Trophoblast cell (in vitro differentiated cells and primary cell): Measurements from ENCODE around the gene FXYD3.

Experiments used
- DNase-seq, 2 donors: peaks; one replicate each; pipeline ENCODE4 v3.0.0-alpha.2; 2016
- H2AFZ ChIP-seq: 2 replicates; pipeline ENCODE4 v1.6.1; 2013; ENCODE audit warnings: low read length, moderate library complexity, mild to moderate bottlenecking; ENCODE audit not compliant: insufficient read depth, poor library complexity
- H2AK5ac ChIP-seq: 2 replicates; pipeline ENCODE4 v1.6.1; 2013; ENCODE audit warnings: mild to moderate bottlenecking, low read length
- H2BK120ac ChIP-seq: 2 replicates; pipeline ENCODE4 v1.6.1; 2013; ENCODE audit warnings: low read length, mild to moderate bottlenecking, moderate library complexity; ENCODE audit not compliant: insufficient read depth, poor library complexity
- H2BK12ac ChIP-seq: 2 replicates; pipeline ENCODE4 v1.6.1; 2013; ENCODE audit warnings: mild to moderate bottlenecking, low read length, moderate library complexity
- H2BK5ac ChIP-seq: 2 replicates; pipeline ENCODE4 v1.6.1; 2013; ENCODE audit warnings: low read length, low read depth, moderate library complexity, mild to moderate bottlenecking; ENCODE audit not compliant: poor library complexity
- H3K14ac ChIP-seq: 2 replicates; pipeline ENCODE4 v1.6.1; 2013; ENCODE audit warnings: mild to moderate bottlenecking, low read length
- H3K18ac ChIP-seq: 2 replicates; pipeline ENCODE4 v1.6.1; 2013; ENCODE audit warnings: mild to moderate bottlenecking, low read length
- H3K23ac ChIP-seq: 2 replicates; pipeline ENCODE4 v1.6.1; 2013; ENCODE audit warnings: low read length
- H3K27ac ChIP-seq: 2 replicates; pipeline ENCODE4 v1.5.1; 2013; ENCODE audit warnings: low read depth, mild to moderate bottlenecking, inconsistent platforms, low read length, moderate library complexity
- H3K27me3 ChIP-seq: 2 replicates; pipeline ENCODE4 v1.6.1; 2013; ENCODE audit warnings: inconsistent platforms, mild to moderate bottlenecking, low read length, moderate library complexity; ENCODE audit not compliant: insufficient read depth
- H3K36me3 ChIP-seq, 2 experiments: 1 replicate in 1 of 2; 2 replicates in 1 of 2; pipeline ENCODE4 v1.6.1; 2013; ENCODE audit warnings: low read length in 2 of 2, mild to moderate bottlenecking in 2 of 2, moderate library complexity in 1 of 2; ENCODE audit not compliant: insufficient read depth in 2 of 2, control insufficient read depth in 1 of 2
- H3K4ac ChIP-seq: 2 replicates; pipeline ENCODE4 v1.6.1; 2013; ENCODE audit warnings: low read depth, mild to moderate bottlenecking, low read length, moderate library complexity
- H3K4me1 ChIP-seq, 2 experiments: 1 replicate in 1 of 2; 2 replicates in 1 of 2; pipeline ENCODE4 v1.6.1; 2013; ENCODE audit warnings: low read length in 2 of 2, mild to moderate bottlenecking in 2 of 2, moderate library complexity in 1 of 2; ENCODE audit not compliant: insufficient read depth in 2 of 2, control insufficient read depth in 1 of 2
- H3K4me2 ChIP-seq: 2 replicates; pipeline ENCODE4 v1.6.1; 2013; ENCODE audit warnings: inconsistent platforms, mild to moderate bottlenecking, low read length, moderate library complexity
- H3K4me3 ChIP-seq: 2 replicates; pipeline ENCODE4 v1.5.1; 2013; ENCODE audit warnings: mild to moderate bottlenecking, low read depth, low read length, inconsistent platforms
- H3K79me1 ChIP-seq: one replicate; pipeline ENCODE4 v1.6.1; 2013; ENCODE audit warnings: low read length
- H3K79me2 ChIP-seq: 2 replicates; pipeline ENCODE4 v1.6.1; 2013; ENCODE audit warnings: low read length, mild to moderate bottlenecking; ENCODE audit not compliant: control insufficient read depth, insufficient read depth, poor library complexity
- H3K9ac ChIP-seq: 2 replicates; pipeline ENCODE4 v1.6.1; 2013; ENCODE audit warnings: mild to moderate bottlenecking, low read length
- H3K9me3 ChIP-seq: 2 replicates; pipeline ENCODE4 v1.6.1; 2013; ENCODE audit warnings: low read depth, mild to moderate bottlenecking, control low read depth, inconsistent platforms, low read length; ENCODE audit not compliant: insufficient read depth
- H4K12ac ChIP-seq: 2 replicates; pipeline ENCODE4 v1.6.1; 2013; ENCODE audit warnings: low read depth, mild to moderate bottlenecking, low read length, moderate library complexity
- H4K8ac ChIP-seq: 2 replicates; pipeline ENCODE4 v1.6.1; 2013; ENCODE audit warnings: low read depth, mild to moderate bottlenecking, low read length, moderate library complexity
- H4K91ac ChIP-seq: one replicate; pipeline ENCODE4 v1.6.1; 2013; ENCODE audit warnings: low read depth, mild to moderate bottlenecking, low read length, moderate library complexity
- WGBS: extraction: QIAGEN DNeasy Blood & Tissue Kit; methylation state at CpG from one replicate; pipeline ENCODE4 v1.1.7; 2013; ENCODE audit warnings: missing lambda C conversion rate; ENCODE audit not compliant: insufficient read length, insufficient coverage; ENCODE audit errors: extremely low coverage; 5-methylcytosine and 5-hydroxymethylcytosine counted together

FXYD3 gene

DNA sequence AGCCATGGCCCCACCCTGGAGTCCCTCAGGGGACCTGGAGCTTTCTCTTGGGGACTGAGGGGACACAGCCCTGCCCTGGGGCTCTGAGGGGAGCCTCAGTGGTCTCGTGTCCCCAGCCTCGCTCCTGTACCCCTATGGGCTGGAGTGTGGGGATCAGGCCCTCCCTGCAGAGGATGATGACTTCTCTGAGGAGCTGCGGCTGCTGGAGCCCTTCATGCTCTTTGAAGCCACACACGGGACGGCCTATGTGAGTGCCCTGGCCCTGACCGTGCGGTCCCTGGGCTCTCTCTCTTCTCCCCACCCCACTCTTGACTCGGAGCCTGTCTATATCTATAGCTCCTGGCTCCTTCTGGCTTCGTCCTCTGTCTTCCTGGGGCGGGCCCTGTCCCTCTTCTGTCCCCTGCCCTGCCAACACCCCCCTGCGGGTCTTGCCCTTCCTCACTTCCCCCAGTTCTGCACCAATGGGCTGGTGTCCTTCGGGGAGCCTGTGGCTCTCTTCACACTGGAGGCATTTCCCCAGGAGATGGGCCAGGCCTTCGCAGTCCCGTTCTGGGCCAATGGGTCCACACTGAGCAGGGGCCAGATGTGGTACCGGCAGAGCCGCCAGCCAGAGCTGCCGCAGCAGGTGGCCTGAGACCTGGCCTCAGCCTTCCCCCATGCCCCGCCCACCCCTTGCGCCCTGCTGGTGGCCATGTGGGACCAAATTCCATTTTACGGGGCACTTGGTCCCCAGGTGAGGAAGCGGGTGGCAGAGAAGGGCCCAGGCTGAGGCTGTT is 41.0 kb upstream of the FXYD3 start:
- H3K4me3 ChIP-seq, result no peak overlapping the region
- no peak overlapping the region for H3K9ac ChIP-seq
- H3K9me3 ChIP-seq, result peaks cover 10% of the 10 kb centered on the region
- no peak overlapping the region for H2BK12ac ChIP-seq
- no peaks in the 10 kb centered on the region for H3K79me1 ChIP-seq
- H3K23ac ChIP-seq, result no peak overlapping the region
- H3K27me3 ChIP-seq, result no peaks in the 10 kb centered on the region
- H4K8ac ChIP-seq, result no peak overlapping the region
- no peak for DNase-seq
- no peak overlapping the region for H3K14ac ChIP-seq
- no peak overlapping the region for H2AK5ac ChIP-seq
- no peak overlapping the region for H3K27ac ChIP-seq
- no peak overlapping the region for H3K4ac ChIP-seq
- WGBS, result no CpG with 5 or more reads among the region's 21 CpGs
- H3K4me2 ChIP-seq, result no peak overlapping the region
- H2AFZ ChIP-seq, result no peak overlapping the region
- H2BK5ac ChIP-seq, result no peak overlapping the region
- no peak overlapping the region for H4K12ac ChIP-seq
- H3K4me1 ChIP-seq, result no peaks in the 10 kb centered on the region
- H3K18ac ChIP-seq, result no peak overlapping the region
- H2BK120ac ChIP-seq, result no peak overlapping the region
- H3K79me2 ChIP-seq, result no peaks in the 10 kb centered on the region
- no peaks in the 10 kb centered on the region for H3K36me3 ChIP-seq
- no peak overlapping the region for H4K91ac ChIP-seq

DNA sequence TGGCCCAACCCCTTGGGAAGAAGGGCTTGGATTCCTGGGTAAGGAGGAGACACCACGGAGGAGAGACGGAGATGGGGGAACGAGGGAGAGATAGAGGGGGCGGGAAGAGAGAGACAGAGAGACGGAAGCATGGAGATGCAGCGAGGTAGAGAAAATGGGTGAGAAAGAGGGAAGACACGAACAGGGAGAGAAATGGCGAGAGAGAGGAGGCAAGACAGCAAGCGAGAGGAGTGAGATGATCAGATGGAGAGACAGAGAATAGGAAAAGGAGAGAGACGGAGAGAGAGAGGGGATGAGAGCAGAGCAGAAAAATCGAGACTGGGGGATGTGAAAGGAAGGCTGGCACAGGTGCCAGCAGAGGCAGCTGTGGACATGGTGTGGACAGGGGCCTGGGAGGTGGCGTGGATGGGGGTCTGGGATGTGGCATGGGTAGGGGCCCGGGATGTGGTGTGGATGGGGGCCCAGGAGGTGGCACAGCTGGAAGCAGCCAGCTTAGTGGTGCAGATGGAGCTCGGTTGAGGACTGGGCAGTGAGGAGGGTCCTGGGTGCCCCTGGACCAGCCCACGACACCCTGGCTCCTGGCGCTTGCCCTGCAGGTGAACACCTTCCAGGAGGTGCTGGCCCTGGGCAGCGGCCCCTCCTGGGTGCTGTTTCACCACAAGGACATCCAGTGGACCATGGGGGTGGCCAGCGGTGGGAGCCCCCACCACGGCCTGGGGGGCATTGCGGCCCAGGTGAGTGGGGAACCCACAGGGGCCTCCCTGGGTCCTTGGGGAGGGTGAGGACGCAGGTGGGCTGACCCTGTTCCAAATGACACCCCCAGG is 40.2 kb upstream of the FXYD3 start:
- H3K9ac ChIP-seq, result no peak overlapping the region
- H3K23ac ChIP-seq, result no peak overlapping the region
- H2BK12ac ChIP-seq, result no peak overlapping the region
- H3K4me2 ChIP-seq, result no peak overlapping the region
- H3K4ac ChIP-seq, result no peak overlapping the region
- no peak overlapping the region for H3K4me3 ChIP-seq
- no peak overlapping the region for H4K8ac ChIP-seq
- no peak overlapping the region for H3K18ac ChIP-seq
- no peaks in the 10 kb centered on the region for H3K4me1 ChIP-seq
- no peak overlapping the region for H4K91ac ChIP-seq
- no peaks in the 10 kb centered on the region for H3K79me1 ChIP-seq
- no peaks in the 10 kb centered on the region for H3K27me3 ChIP-seq
- no peak overlapping the region for H2AFZ ChIP-seq
- no peaks in the 10 kb centered on the region for H3K36me3 ChIP-seq
- DNase-seq, result no peak
- H3K14ac ChIP-seq, result no peak overlapping the region
- no peak overlapping the region for H2AK5ac ChIP-seq
- no peak overlapping the region for H3K27ac ChIP-seq
- no peaks in the 10 kb centered on the region for H3K79me2 ChIP-seq
- H3K9me3 ChIP-seq, result peaks cover 10% of the 10 kb centered on the region
- 100% methylated on average over 5 of the region's 21 CpGs for WGBS
- H4K12ac ChIP-seq, result no peak overlapping the region
- no peak overlapping the region for H2BK120ac ChIP-seq
- H2BK5ac ChIP-seq, result no peak overlapping the region

DNA sequence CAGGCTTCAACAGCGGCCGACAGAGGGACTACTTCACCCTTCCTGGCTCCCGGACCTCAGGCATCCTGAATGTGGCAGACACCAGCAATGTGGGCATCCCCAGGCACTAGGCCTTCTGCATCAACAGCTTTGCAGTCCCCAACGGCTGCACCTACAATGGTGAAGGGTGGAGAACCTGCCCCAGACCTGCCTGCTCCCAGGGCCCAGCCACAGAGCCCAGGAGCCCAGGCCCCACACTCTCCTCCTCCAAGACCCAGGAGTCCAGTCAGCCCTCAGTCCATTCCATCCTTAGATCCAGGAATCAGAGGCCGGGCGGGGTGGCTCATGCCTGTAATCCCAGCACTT is 39.6 kb upstream of the FXYD3 start:
- Histone ChIP-seq H4K91ac (no peak overlapping the region), H3K4me3 (no peak overlapping the region), H3K4me1 (no peaks in the 10 kb centered on the region), H3K23ac (no peak overlapping the region), H2BK5ac (no peak overlapping the region), H2AFZ (no peak overlapping the region), H3K4ac (no peak overlapping the region), H4K8ac (no peak overlapping the region), H4K12ac (no peak overlapping the region), H3K4me2 (no peak overlapping the region), H3K79me1 (no peaks in the 10 kb centered on the region), H3K27ac (no peak overlapping the region), H3K36me3 (no peaks in the 10 kb centered on the region), H3K14ac (no peak overlapping the region), H3K79me2 (no peaks in the 10 kb centered on the region), H3K27me3 (no peaks in the 10 kb centered on the region), H3K9ac (no peak overlapping the region), H3K9me3 (peaks cover 8% of the 10 kb centered on the region), H2BK12ac (no peak overlapping the region), H2BK120ac (no peak overlapping the region), H2AK5ac (no peak overlapping the region), H3K18ac (no peak overlapping the region)
- no CpG with 5 or more reads among the region's 6 CpGs for WGBS
- no peak for DNase-seq

DNA sequence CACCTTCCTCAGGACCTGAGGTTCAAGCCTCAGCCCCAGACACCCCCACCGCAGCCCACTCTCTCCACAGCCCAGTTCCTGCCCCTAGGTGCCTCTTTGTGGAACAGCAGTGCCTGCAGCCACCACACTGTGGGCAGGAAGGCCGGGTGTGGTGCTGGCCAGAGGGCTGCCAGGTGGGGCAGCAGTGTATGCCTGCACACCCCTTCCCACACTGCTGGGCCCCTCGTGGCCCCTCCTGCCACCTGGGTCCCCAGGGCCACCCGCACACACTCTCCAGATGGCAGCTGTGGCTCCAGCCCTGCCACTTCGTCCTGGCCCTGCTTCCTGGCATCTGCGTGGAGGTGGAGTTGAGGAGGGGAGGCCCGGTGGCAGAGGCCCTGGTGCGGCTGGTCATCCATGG is 39.0 kb upstream of the FXYD3 start:
- no peak overlapping the region for H3K14ac ChIP-seq
- no peaks in the 10 kb centered on the region for H3K4me1 ChIP-seq
- H3K23ac ChIP-seq, result no peak overlapping the region
- no peak overlapping the region for H3K4ac ChIP-seq
- no peak for DNase-seq
- no peak overlapping the region for H2BK120ac ChIP-seq
- no peak overlapping the region for H3K9ac ChIP-seq
- H4K8ac ChIP-seq, result no peak overlapping the region
- WGBS, result no CpG with 5 or more reads among the region's 8 CpGs
- H3K9me3 ChIP-seq, result peaks cover 8% of the 10 kb centered on the region
- no peak overlapping the region for H2AFZ ChIP-seq
- H3K27me3 ChIP-seq, result no peaks in the 10 kb centered on the region
- H3K4me3 ChIP-seq, result no peak overlapping the region
- no peak overlapping the region for H4K12ac ChIP-seq
- H3K79me1 ChIP-seq, result no peaks in the 10 kb centered on the region
- H2BK5ac ChIP-seq, result no peak overlapping the region
- H4K91ac ChIP-seq, result no peak overlapping the region
- H2AK5ac ChIP-seq, result no peak overlapping the region
- H2BK12ac ChIP-seq, result no peak overlapping the region
- no peaks in the 10 kb centered on the region for H3K36me3 ChIP-seq
- H3K79me2 ChIP-seq, result no peaks in the 10 kb centered on the region
- H3K27ac ChIP-seq, result no peak overlapping the region
- H3K4me2 ChIP-seq, result no peak overlapping the region
- H3K18ac ChIP-seq, result no peak overlapping the region
